Upper lobe of left lung (tissue), 6 donors: ENCODE data around the gene MTMR2. TPM values are rescaled to one million over a fixed set of nuclear protein-coding genes. Genes with fewer than 3 reads are reported as not detected.

Experiments
- ATAC-seq, 2 donors: fragments of 200-7000 bp; cut with Tn5 transposase; one replicate each; pipeline ENCODE4 v1.9.1; 2022; ENCODE audit warnings: mild to moderate bottlenecking in 2 of 2, moderate library complexity in 2 of 2; ENCODE audit not compliant: low FRiP score in 2 of 2
- DNase-seq, 2 donors: peaks; one replicate each; pipeline ENCODE4 v3.0.0-alpha.2; 2019 to 2020
- H3K27ac ChIP-seq, 4 donors: fragments of 200-600 bp; sonication (generic); one replicate each; pipeline ENCODE4 v1.5.1; 2016 to 2019
- H3K27me3 ChIP-seq, 4 donors: fragments of 200-600 bp; sonication (generic); one replicate each; pipeline ENCODE4 v1.5.1; 2017 to 2019
- H3K36me3 ChIP-seq, 4 donors: fragments of 200-600 bp; sonication (generic); one replicate each; pipeline ENCODE4 v1.5.1; 2016 to 2019
- H3K4me1 ChIP-seq, 4 donors: fragments of 200-600 bp; sonication (generic); one replicate each; pipeline ENCODE4 v1.5.1; 2018 to 2019
- H3K4me3 ChIP-seq, 4 donors: fragments of 200-600 bp; sonication (generic); one replicate each; pipeline ENCODE4 v1.5.1; 2017 to 2019; ENCODE audit warnings: mild to moderate bottlenecking in 2 of 4, moderate library complexity in 1 of 4
- H3K9me3 ChIP-seq, 4 donors: fragments of 200-600 bp; sonication (generic); one replicate each; pipeline ENCODE4 v1.5.1; 2018 to 2019
- EP300 ChIP-seq, 4 donors: sonication (generic); formaldehyde crosslinking; IDR thresholded peaks; one replicate each; pipeline ENCODE4 v1.5.1; 2017; ENCODE audit warnings: antibody characterized with exemption in 4 of 4, control low read depth in 2 of 4
- POLR2A ChIP-seq, 4 donors: fragments of 450-650 bp; IDR thresholded peaks; one replicate each; pipeline ENCODE4 v1.5.1; 2016 to 2017; ENCODE audit warnings: antibody characterized with exemption in 4 of 4, mild to moderate bottlenecking in 2 of 4
- POLR2AphosphoS5 ChIP-seq, 2 donors: sonication (generic); formaldehyde crosslinking; IDR thresholded peaks; one replicate each; pipeline ENCODE4 v1.5.1; 2017; ENCODE audit warnings: antibody characterized with exemption in 2 of 2
- WGBS, 2 donors: methylation state at CpG; one replicate each; pipeline ENCODE4 v1.1.5; 2017 to 2018; 5-methylcytosine and 5-hydroxymethylcytosine counted together
- total RNA-seq, 6 donors: library from RNA; depleted of rRNA in 4 of 6; stranded (reverse); fragments of >200 nt in 4 of 6; gene quantifications; one replicate each; pipeline versions ENCODE4 v1.1.0 to v1.2.1, GENCODE V29; 2016 to 2021
- TF ChIP-seq, protein P1 (sequence below), 6 experiments: fragments of 450-650 bp in 4 of 6; fragments of 200-600 bp in 2 of 6; sonication (generic) in 2 of 6; IDR thresholded peaks; one replicate each; pipeline ENCODE4 v1.5.1; 2016 to 2019; ENCODE audit warnings: antibody characterized with exemption in 6 of 6
- donor health status: DM: no; HTN: no; CAD: no; lungs with moderate emphysema.
- donor health status: DM: no; HTN: yes; CAD: no; lungs with severe emphysema.

Gene MTMR2
- total RNA-seq, 6 donors from 2014 or later: 6.3 to 32.5 (median 25.0) TPM

GRCh38 chr11:95917193-95918036 is 6.5 kb downstream of the MTMR2 start:
- TF ChIP-seq POLR2AphosphoS5 (IDR thresholded peaks at IDR 0.05) (no peak), EP300 (IDR thresholded peaks at IDR 0.05) (peak in 1 of 4 donors; percentile 16), POLR2A (IDR thresholded peaks at IDR 0.05) (no peak)
- TF ChIP-seq, protein P1, sequence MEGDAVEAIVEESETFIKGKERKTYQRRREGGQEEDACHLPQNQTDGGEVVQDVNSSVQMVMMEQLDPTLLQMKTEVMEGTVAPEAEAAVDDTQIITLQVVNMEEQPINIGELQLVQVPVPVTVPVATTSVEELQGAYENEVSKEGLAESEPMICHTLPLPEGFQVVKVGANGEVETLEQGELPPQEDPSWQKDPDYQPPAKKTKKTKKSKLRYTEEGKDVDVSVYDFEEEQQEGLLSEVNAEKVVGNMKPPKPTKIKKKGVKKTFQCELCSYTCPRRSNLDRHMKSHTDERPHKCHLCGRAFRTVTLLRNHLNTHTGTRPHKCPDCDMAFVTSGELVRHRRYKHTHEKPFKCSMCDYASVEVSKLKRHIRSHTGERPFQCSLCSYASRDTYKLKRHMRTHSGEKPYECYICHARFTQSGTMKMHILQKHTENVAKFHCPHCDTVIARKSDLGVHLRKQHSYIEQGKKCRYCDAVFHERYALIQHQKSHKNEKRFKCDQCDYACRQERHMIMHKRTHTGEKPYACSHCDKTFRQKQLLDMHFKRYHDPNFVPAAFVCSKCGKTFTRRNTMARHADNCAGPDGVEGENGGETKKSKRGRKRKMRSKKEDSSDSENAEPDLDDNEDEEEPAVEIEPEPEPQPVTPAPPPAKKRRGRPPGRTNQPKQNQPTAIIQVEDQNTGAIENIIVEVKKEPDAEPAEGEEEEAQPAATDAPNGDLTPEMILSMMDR (IDR thresholded peaks at IDR 0.05): no peak
- Histone ChIP-seq H3K36me3 (no peaks in the 10 kb centered on the region), H3K4me3 (no peak overlapping the region), H3K9me3 (no peaks in the 10 kb centered on the region), H3K27me3 (no peaks in the 10 kb centered on the region), H3K27ac (peak overlapping the region in 3 of 4 donors; percentile 3 to 63 (median 37)), H3K4me1 (peaks cover 4 to 15% (median 10%) of the 10 kb centered on the region in 4 donors)
- DNase-seq (no peak), ATAC-seq (no peak)
- WGBS, 2 donors: 56 to 59% methylated on average over 8 of the region's 8 CpGs

DNA sequence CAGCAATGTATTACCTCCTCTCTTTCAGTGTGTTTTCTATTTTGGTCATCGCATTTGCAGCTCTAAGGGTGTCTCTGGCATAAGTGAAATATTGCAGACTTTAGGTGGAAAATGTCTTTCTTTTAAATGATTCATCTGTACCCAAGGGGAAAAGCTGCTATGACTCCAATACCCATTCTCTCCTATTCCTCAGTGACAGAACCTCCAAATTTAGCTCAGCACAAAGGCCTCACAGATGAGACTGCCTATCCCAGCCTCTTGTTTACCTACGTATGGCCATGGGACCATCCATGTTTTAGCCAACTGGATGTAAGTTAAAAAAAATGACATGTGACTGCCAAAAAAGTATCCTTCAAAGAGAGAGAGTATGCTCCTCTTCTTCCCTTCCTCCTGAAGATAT is 7.9 kb downstream of the MTMR2 start:
- no peaks in the 10 kb centered on the region for H3K36me3 ChIP-seq
- DNase-seq (no peak), ATAC-seq (no peak)
- TF ChIP-seq EP300 (IDR thresholded peaks at IDR 0.05): no peak
- H3K4me3 ChIP-seq: no peak overlapping the region
- 94 to 98% methylated on average over 2 of the region's 2 CpGs for WGBS, 2 donors
- H3K9me3 ChIP-seq: no peaks in the 10 kb centered on the region
- peak overlapping the region in 1 of 4 donors; percentile 63 for H3K27ac ChIP-seq
- H3K4me1 ChIP-seq: peaks cover 0 to 13% (median 7%) of the 10 kb centered on the region in 4 donors
- no peaks in the 10 kb centered on the region for H3K27me3 ChIP-seq

- no peak for DNase-seq
- Histone ChIP-seq H3K27me3 (no peaks in the 10 kb centered on the region), H3K4me3 (no peak overlapping the region), H3K27ac (no peak overlapping the region), H3K36me3 (no peaks in the 10 kb centered on the region), H3K9me3 (no peaks in the 10 kb centered on the region), H3K4me1 (peaks cover 0 to 13% (median 7%) of the 10 kb centered on the region in 4 donors)
- TF ChIP-seq, protein P1 (IDR thresholded peaks at IDR 0.05): no peak
- no peak for TF ChIP-seq EP300 (IDR thresholded peaks at IDR 0.05)
- TF ChIP-seq POLR2A (IDR thresholded peaks at IDR 0.05): no peak
- no peak for TF ChIP-seq POLR2AphosphoS5 (IDR thresholded peaks at IDR 0.05)
- ATAC-seq: no peak
- 82 to 85% methylated on average over 2 of the region's 2 CpGs for WGBS, 2 donors
Observed at GRCh38 chr11:95915051-95915450, 8.9 kb downstream of the MTMR2 start.

GRCh38 chr11:95913830-95914615 is 9.9 kb downstream of the MTMR2 start:
- H3K4me3 ChIP-seq: no peak overlapping the region
- no peaks in the 10 kb centered on the region for H3K9me3 ChIP-seq
- H3K4me1 ChIP-seq: peaks cover 0 to 13% (median 7%) of the 10 kb centered on the region in 4 donors
- H3K27ac ChIP-seq: no peak overlapping the region
- DNase-seq (no peak), ATAC-seq (no peak)
- H3K36me3 ChIP-seq: no peaks in the 10 kb centered on the region
- TF ChIP-seq POLR2AphosphoS5 (IDR thresholded peaks at IDR 0.05): no peak
- TF ChIP-seq EP300 (IDR thresholded peaks at IDR 0.05): no peak
- TF ChIP-seq, protein P1 (IDR thresholded peaks at IDR 0.05): no peak
- TF ChIP-seq POLR2A (IDR thresholded peaks at IDR 0.05): no peak
- H3K27me3 ChIP-seq: no peaks in the 10 kb centered on the region
- WGBS, 2 donors: 75 to 97% methylated on average over 1 of the region's 1 CpG

DNA sequence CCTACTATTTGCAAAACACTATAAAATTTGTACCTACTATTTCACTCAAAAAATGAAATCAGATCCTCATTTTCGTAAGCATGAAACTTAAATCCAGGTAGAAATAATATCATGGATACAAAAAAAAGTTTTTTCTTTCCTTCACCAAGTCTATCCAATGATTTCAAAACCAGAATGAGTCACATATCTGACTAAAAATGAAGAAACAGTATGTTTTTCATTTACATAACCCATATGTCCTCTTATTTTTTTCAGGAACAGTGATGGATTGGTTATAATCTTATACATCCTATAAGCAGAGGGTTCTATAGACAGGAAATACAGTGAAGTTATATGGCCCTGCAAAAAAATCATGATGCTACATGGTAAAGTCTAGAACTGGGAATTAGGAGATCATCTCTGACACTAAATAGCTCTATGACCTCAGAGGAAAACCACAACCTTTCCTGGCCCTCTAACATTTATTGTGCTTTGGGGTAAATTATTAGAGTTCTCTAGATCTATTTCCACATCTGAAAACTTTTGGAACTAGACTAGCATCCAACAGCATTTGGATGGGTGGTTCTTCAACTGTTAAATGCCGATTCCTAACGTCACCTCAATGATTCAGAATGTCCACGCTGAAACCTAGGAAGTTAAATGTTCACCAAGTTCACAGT is 10.9 kb downstream of the MTMR2 start:
- 92 to 96% methylated on average over 4 of the region's 4 CpGs for WGBS, 2 donors
- ATAC-seq (no peak), DNase-seq (no peak)
- H3K36me3 ChIP-seq: no peaks in the 10 kb centered on the region
- no peaks in the 10 kb centered on the region for H3K9me3 ChIP-seq
- no peak overlapping the region for H3K27ac ChIP-seq
- no peak overlapping the region for H3K4me3 ChIP-seq
- peaks cover 0 to 13% (median 7%) of the 10 kb centered on the region in 4 donors for H3K4me1 ChIP-seq
- H3K27me3 ChIP-seq: no peaks in the 10 kb centered on the region
- TF ChIP-seq EP300 (IDR thresholded peaks at IDR 0.05) (no peak), POLR2A (IDR thresholded peaks at IDR 0.05) (no peak), POLR2AphosphoS5 (IDR thresholded peaks at IDR 0.05) (no peak)
- TF ChIP-seq, protein P1 (IDR thresholded peaks at IDR 0.05): no peak
